Brain microvascular endothelial cell (primary cell): ENCODE data around the gene APBB1IP.

Source experiments
- DNase-seq: peaks from one replicate; pipeline ENCODE4 v3.0.0-alpha.2; 2020
- H3K27ac ChIP-seq: fragments of 250-450 bp; sonication (Bioruptor Pico); 2 replicates; pipeline ENCODE4 v1.5.1; 2020; ENCODE audit warnings: mild to moderate bottlenecking, moderate library complexity
- H3K27me3 ChIP-seq: fragments of 250-450 bp; sonication (Bioruptor Pico); replicated peaks from 2 replicates; pipeline ENCODE4 v1.5.1; 2020; ENCODE audit warnings: mild to moderate bottlenecking
- H3K36me3 ChIP-seq: fragments of 250-450 bp; sonication (Bioruptor Pico); replicated peaks from 2 replicates; pipeline ENCODE4 v1.5.1; 2020; ENCODE audit warnings: mild to moderate bottlenecking
- H3K4me3 ChIP-seq: 2 replicates; pipeline ENCODE4 v1.5.1; 2011; ENCODE audit warnings: low read depth, mild to moderate bottlenecking, control low read depth, low read length, moderate library complexity
- CTCF ChIP-seq: IDR thresholded peaks from 2 replicates; pipeline ENCODE4 v1.5.1; 2011; ENCODE audit warnings: low read depth, mild to moderate bottlenecking, moderate library complexity, low read length, control low read depth, inconsistent platforms; ENCODE audit errors: missing control alignments
- in situ Hi-C: cut with HindIII; loops from 2 replicates; pipeline ENCODE4 v1.10.0; 2017; ENCODE audit warnings: low sequenced_read_pairs, low pct_ligation_motif_present

Gene APBB1IP

DNA sequence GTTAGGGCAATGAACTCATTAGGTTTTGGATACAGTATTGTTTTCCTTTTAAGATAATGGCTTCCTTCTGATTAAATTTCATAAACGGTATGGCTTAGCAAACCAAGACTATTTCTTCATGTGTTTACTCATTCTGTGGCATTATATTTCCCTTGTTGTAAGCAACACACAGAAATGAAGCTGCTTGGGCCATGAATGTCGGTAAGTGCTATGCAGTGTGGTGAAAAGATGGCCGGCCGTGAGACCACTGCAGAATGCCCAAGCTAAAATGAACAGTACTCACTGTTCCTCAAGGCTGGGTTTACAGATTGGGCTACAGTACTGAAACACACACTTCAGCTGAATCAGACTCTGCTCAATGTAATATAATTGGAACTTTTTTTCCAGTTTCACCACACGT, 8.1 kb downstream of the APBB1IP start:
- Histone ChIP-seq H3K36me3 (no peaks in the 10 kb centered on the region), H3K27me3 (no peaks in the 10 kb centered on the region), H3K27ac (no peak overlapping the region), H3K4me3 (no peak overlapping the region)
- DNase-seq, result no peak
- no peak for TF ChIP-seq CTCF
- in situ Hi-C loops, result no loop called here

GRCh38 chr10:26448292-26448691, 10.2 kb downstream of the APBB1IP start:
- no peak overlapping the region for H3K4me3 ChIP-seq
- no peak overlapping the region for H3K27ac ChIP-seq
- TF ChIP-seq CTCF, result no peak
- H3K27me3 ChIP-seq, result no peaks in the 10 kb centered on the region
- H3K36me3 ChIP-seq, result no peaks in the 10 kb centered on the region
- in situ Hi-C loops, result no loop called here
- no peak for DNase-seq

- no peak for TF ChIP-seq CTCF
- in situ Hi-C loops, result no loop called here
- Histone ChIP-seq H3K36me3 (no peaks in the 10 kb centered on the region), H3K4me3 (no peak overlapping the region), H3K27me3 (no peaks in the 10 kb centered on the region), H3K27ac (no peak overlapping the region)
- DNase-seq, result no peak
Observed at GRCh38 chr10:26448706-26449435, 10.7 kb downstream of the APBB1IP start.

DNA sequence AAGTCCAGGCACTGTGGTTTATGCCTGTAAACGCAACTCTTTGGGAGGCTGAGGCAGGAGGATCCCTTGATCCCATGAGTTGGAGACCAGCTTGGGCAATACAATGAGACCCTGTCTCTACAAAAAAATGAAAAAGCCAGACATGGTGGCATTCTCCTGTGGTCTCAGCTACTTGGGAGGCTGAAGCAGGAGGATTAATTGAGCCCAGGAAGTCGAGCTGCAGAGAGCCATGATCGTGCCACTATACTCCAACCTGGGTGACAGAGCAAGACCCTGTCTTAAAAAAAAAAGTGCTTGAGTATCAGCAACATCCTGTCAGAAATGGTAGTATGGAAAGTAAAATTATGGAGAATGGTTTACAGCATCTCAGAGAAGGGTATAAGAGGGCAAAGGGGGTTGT, 11.6 kb downstream of the APBB1IP start:
- Histone ChIP-seq H3K27me3 (no peaks in the 10 kb centered on the region), H3K36me3 (no peaks in the 10 kb centered on the region), H3K27ac (no peak overlapping the region), H3K4me3 (no peak overlapping the region)
- in situ Hi-C loops, result no loop called here
- DNase-seq, result no peak
- TF ChIP-seq CTCF, result no peak

- Histone ChIP-seq H3K27ac (no peak overlapping the region), H3K4me3 (no peak overlapping the region), H3K36me3 (no peaks in the 10 kb centered on the region), H3K27me3 (no peaks in the 10 kb centered on the region)
- DNase-seq, result no peak
- in situ Hi-C loops, result no loop called here
- TF ChIP-seq CTCF, result no peak
Observed at GRCh38 chr10:26451903-26452302, 13.8 kb downstream of the APBB1IP start.

DNA sequence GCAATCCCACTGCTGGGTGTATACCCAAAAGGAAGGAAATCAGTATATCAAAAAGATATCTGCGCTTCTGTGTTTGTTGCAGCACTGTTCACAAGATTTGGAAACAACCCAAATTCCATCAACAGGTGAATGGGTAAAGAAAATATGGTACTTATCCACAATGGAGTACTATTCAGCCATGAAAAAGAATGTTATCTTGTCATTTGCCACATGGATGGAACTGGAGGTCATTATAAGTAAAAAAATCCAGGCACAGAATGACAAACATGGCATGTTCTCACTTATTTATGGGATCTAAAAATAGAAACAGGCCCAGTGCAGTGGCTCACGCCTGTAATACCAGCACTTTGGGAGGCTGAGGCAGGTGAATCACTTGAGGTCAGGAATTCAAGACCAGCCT, 15.7 kb downstream of the APBB1IP start:
- Histone ChIP-seq H3K27me3 (no peaks in the 10 kb centered on the region), H3K27ac (no peak overlapping the region), H3K4me3 (no peak overlapping the region), H3K36me3 (no peaks in the 10 kb centered on the region)
- in situ Hi-C loops, result no loop called here
- no peak for TF ChIP-seq CTCF
- no peak for DNase-seq
